Posterior cingulate gyrus (tissue), 11 donors: Measurements from ENCODE around the gene ZNF367.

Experiments
- DNase-seq, 10 donors: peaks; one replicate each; pipeline versions ENCODE4 v3.0.0 to v3.0.0-alpha.2; 2020 to 2021; ENCODE audit warnings: mixed read lengths in 3 of 10
- intact Hi-C: fragments of 100-400 bp; cut with DNase I; formaldehyde crosslinking; loops from one replicate; pipeline ENCODE4 v1.15.1; 2023

The ZNF367 gene

GRCh38 chr9:96440671-96441199 is 22.6 kb upstream of the ZNF367 start:
- intact Hi-C loops, result loop anchor here (10.0 kb wide), 1 partner anchor 106 kb away; no protein-coding TSS in a partner anchor
- DNase-seq, result no peak

- intact Hi-C loops, result no loop called here
- no peak for DNase-seq
Measured at GRCh38 chr9:96437454-96437853, 19.3 kb upstream of the ZNF367 start.

GRCh38 chr9:96436456-96437126 is 18.4 kb upstream of the ZNF367 start:
- no peak for DNase-seq
- intact Hi-C loops, result no loop called here

GRCh38 chr9:96436063-96436455 is 17.9 kb upstream of the ZNF367 start:
- no peak for DNase-seq
- intact Hi-C loops, result no loop called here

GRCh38 chr9:96435345-96435744 is 17.2 kb upstream of the ZNF367 start:
- DNase-seq, result no peak
- intact Hi-C loops, result no loop called here

- no peak for DNase-seq
- intact Hi-C loops, result no loop called here
Measured at GRCh38 chr9:96430377-96430776, 12.2 kb upstream of the ZNF367 start.

GRCh38 chr9:96429732-96430131 is 11.6 kb upstream of the ZNF367 start:
- no peak for DNase-seq
- intact Hi-C loops, result no loop called here

- intact Hi-C loops, result no loop called here
- no peak for DNase-seq
Measured at GRCh38 chr9:96425500-96426169, 7.5 kb upstream of the ZNF367 start.

GRCh38 chr9:96423985-96424336 is 5.8 kb upstream of the ZNF367 start:
- DNase-seq, result no peak
- intact Hi-C loops, result no loop called here

- intact Hi-C loops, result no loop called here
- peak in 1 of 10 donors; percentile 52 for DNase-seq
Measured at GRCh38 chr9:96423322-96423984, 5.3 kb upstream of the ZNF367 start.

- intact Hi-C loops, result no loop called here
- DNase-seq, result no peak
Measured at GRCh38 chr9:96420468-96421219, 2.5 kb upstream of the ZNF367 start.

- no peak for DNase-seq
- intact Hi-C loops, result loop anchor here (2.0 to 5.0 kb wide), 3 partner anchors 31 to 77 kb away; partner anchors contain the start of genes HABP4 and SLC35D2
Measured at GRCh38 chr9:96419691-96419969, 1.5 kb upstream of the ZNF367 start.

- intact Hi-C loops, result loop anchor here (2.0 to 5.0 kb wide), 3 partner anchors 32 to 77 kb away; partner anchors contain the start of genes HABP4 and SLC35D2
Measured at GRCh38 chr9:96418920-96419690, 935 bp upstream of the ZNF367 start.

GRCh38 chr9:96417661-96418082 is 498 bp downstream of the ZNF367 start:
- intact Hi-C loops, result loop anchor here (2.0 to 5.0 kb wide), 3 partner anchors 33 to 75 kb away; partner anchors contain the start of genes HABP4 and SLC35D2
- DNase-seq, result peak in 3 of 10 donors; percentile 16 to 84 (median 17)

More at GRCh38 chr9:96418920-96419690, 935 bp upstream of the ZNF367 start:
- DNase-seq, result peak; percentile 36 to 93 (median 46)

GRCh38 chr9:96417051-96417586 is 1.1 kb downstream of the ZNF367 start:
- intact Hi-C loops, result loop anchor here (5.0 kb wide), 2 partner anchors 35 to 75 kb away; partner anchors contain the start of gene SLC35D2

GRCh38 chr9:96413302-96414221 is 4.6 kb downstream of the ZNF367 start:
- intact Hi-C loops, result loop anchor here (2.0 kb wide), 1 partner anchor 85 kb away; no protein-coding TSS in a partner anchor

More at GRCh38 chr9:96417051-96417586, 1.1 kb downstream of the ZNF367 start:
- DNase-seq, result peak; percentile 88 to 98 (median 90)

GRCh38 chr9:96412174-96412913 is 5.8 kb downstream of the ZNF367 start:
- intact Hi-C loops, result loop anchor here (2.0 kb wide), 1 partner anchor 84 kb away; no protein-coding TSS in a partner anchor
- no peak for DNase-seq

More at GRCh38 chr9:96413302-96414221, 4.6 kb downstream of the ZNF367 start:
- peak in 2 of 10 donors; percentile 11 to 35 for DNase-seq
